ENCODE results near the gene TSTD2.

The TSTD2 gene

DNA sequence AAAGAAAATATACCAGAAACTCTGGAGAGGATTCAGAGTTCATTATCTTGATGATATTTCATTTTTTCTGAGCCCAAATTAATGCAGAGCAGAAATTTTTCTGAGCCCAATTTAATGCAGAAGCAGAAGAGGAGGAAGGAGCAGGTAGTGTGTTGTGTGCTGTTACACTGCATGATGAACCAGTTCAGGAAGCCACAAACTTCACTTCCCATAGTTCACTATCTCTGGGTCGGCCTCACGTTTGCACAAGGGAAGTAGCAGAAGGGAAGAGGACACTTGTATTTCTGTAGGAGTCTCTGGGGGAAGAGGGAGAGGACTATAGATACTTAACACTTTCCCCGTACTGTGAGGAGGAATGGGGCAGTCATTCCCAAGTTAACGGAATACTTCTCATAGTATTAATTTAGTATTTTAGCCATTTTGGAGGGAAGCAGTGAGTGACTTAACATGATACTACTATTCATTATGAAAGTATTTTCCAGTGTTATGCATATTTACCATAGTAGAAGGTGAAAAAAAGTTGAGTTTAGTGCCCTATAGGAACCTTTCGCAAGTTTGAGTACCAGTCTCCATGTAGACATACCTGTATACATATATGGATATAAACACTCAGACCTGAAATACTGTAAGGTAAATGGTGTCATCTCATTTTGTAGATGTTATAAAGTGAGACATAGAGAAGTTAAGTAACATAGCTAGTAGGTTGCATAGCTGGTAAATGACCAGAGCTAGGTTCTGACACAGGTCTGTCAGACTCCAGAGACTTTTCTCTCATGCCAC, 33.9 kb upstream of the TSTD2 start:
- H3K9me3 ChIP-seq (ENCODE audit: insufficient read depth, low read length): no peaks in the 10 kb centered on the region
- H3F3A ChIP-seq (ENCODE audit: insufficient read depth): 0 out of 2 replicates have a peak, but pooled peaks cover 3% of the 10 kb centered on the region
- no peak overlapping the region for H3K4me2 ChIP-seq (ENCODE audit: low read depth, low read length, poor library complexity, severe bottlenecking)
- no peaks in the 10 kb centered on the region for H3K9me2 ChIP-seq (replicated peaks; ENCODE audit: insufficient read depth, low read length)
- H3K36me3 ChIP-seq (ENCODE audit: low read length): peaks cover 80% of the 10 kb centered on the region
- H3K27me3 ChIP-seq (ENCODE audit: low read length): no peaks in the 10 kb centered on the region
- no peaks in the 10 kb centered on the region for H4K20me1 ChIP-seq (ENCODE audit: low read depth, low read length)
- TF ChIP-seq, protein P1, sequence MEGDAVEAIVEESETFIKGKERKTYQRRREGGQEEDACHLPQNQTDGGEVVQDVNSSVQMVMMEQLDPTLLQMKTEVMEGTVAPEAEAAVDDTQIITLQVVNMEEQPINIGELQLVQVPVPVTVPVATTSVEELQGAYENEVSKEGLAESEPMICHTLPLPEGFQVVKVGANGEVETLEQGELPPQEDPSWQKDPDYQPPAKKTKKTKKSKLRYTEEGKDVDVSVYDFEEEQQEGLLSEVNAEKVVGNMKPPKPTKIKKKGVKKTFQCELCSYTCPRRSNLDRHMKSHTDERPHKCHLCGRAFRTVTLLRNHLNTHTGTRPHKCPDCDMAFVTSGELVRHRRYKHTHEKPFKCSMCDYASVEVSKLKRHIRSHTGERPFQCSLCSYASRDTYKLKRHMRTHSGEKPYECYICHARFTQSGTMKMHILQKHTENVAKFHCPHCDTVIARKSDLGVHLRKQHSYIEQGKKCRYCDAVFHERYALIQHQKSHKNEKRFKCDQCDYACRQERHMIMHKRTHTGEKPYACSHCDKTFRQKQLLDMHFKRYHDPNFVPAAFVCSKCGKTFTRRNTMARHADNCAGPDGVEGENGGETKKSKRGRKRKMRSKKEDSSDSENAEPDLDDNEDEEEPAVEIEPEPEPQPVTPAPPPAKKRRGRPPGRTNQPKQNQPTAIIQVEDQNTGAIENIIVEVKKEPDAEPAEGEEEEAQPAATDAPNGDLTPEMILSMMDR (IDR thresholded peaks at IDR 0.05; ENCODE audit: insufficient read depth, low read length, poor library complexity, severe bottlenecking): no peak
- no peak for TF ChIP-seq EZH2phosphoT487 (conservative IDR thresholded peaks at IDR 0.05; ENCODE audit: low read length)
- no peak overlapping the region for H3K27ac ChIP-seq (ENCODE audit: low read depth, low read length)
- no peak overlapping the region for H2AFZ ChIP-seq (ENCODE audit: low read depth, low read length, severe bottlenecking)
- H3K79me2 ChIP-seq (ENCODE audit: insufficient read depth, low read length): no peaks in the 10 kb centered on the region
- H3K9ac ChIP-seq (ENCODE audit: low read length): no peak overlapping the region
- H3K4me3 ChIP-seq (ENCODE audit: insufficient read depth, low read length, poor library complexity, severe bottlenecking): no peak overlapping the region

DNA sequence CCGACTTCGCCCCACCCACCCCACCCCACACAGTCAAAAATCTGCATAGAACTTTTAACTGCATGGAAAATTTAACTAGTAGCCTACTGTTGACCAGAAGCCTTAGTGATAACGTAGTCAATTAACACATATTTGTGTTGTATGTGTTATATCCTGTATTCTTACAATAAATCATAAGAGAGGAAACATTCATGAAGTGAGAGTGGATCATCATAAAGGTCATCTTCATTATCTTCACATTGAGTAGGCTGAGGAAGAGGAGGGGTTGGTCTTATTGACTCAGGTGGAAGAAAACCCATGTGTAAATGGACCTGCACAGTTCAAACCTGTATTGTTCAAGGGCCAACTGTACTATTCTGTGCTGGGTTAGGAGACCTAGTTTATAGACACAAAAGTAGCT, 32.6 kb upstream of the TSTD2 start:
- no peaks in the 10 kb centered on the region for H3K9me2 ChIP-seq (replicated peaks; ENCODE audit: insufficient read depth, low read length)
- no peaks in the 10 kb centered on the region for H4K20me1 ChIP-seq (ENCODE audit: low read depth, low read length)
- no peak overlapping the region for H3K9ac ChIP-seq (ENCODE audit: low read length)
- peaks cover 80% of the 10 kb centered on the region for H3K36me3 ChIP-seq (ENCODE audit: low read length)
- TF ChIP-seq EZH2phosphoT487 (conservative IDR thresholded peaks at IDR 0.05; ENCODE audit: low read length): no peak
- TF ChIP-seq, protein P1 (IDR thresholded peaks at IDR 0.05; ENCODE audit: insufficient read depth, low read length, poor library complexity, severe bottlenecking): no peak
- H3K27ac ChIP-seq (ENCODE audit: low read depth, low read length): no peak overlapping the region
- no peaks in the 10 kb centered on the region for H3K9me3 ChIP-seq (ENCODE audit: insufficient read depth, low read length)
- no peak overlapping the region for H3K4me3 ChIP-seq (ENCODE audit: insufficient read depth, low read length, poor library complexity, severe bottlenecking)
- no peak overlapping the region for H3K4me2 ChIP-seq (ENCODE audit: low read depth, low read length, poor library complexity, severe bottlenecking)
- H3K27me3 ChIP-seq (ENCODE audit: low read length): no peaks in the 10 kb centered on the region
- H3K79me2 ChIP-seq (ENCODE audit: insufficient read depth, low read length): no peaks in the 10 kb centered on the region
- 0 out of 2 replicates have a peak, but pooled peaks cover 3% of the 10 kb centered on the region for H3F3A ChIP-seq (ENCODE audit: insufficient read depth)
- no peak overlapping the region for H2AFZ ChIP-seq (ENCODE audit: low read depth, low read length, severe bottlenecking)

DNA sequence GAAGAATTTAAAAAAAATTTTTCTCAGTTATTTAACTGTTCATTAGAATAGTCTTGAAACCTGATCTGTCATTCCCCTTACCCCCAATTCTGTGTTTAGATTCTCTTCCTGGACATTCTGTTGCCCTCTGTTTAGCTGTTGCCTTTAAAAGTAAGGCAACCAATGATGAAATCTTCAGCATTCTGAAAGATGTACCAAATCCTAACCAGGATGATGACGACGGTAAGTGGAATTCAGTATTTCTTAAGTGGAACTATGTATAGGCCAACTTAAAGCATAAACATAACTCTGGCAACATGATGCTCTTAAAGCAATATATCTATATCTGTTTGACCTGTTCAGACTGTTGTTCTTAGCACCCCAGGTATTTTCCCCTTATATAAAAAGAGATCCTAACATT, 27.7 kb upstream of the TSTD2 start:
- H3K4me2 ChIP-seq (ENCODE audit: low read depth, low read length, poor library complexity, severe bottlenecking): no peak overlapping the region
- H3K27ac ChIP-seq (ENCODE audit: low read depth, low read length): no peak overlapping the region
- H3K9me2 ChIP-seq (replicated peaks; ENCODE audit: insufficient read depth, low read length): no peaks in the 10 kb centered on the region
- no peaks in the 10 kb centered on the region for H3F3A ChIP-seq (ENCODE audit: insufficient read depth)
- TF ChIP-seq, protein P1 (IDR thresholded peaks at IDR 0.05; ENCODE audit: insufficient read depth, low read length, poor library complexity, severe bottlenecking): no peak
- no peak for TF ChIP-seq EZH2phosphoT487 (conservative IDR thresholded peaks at IDR 0.05; ENCODE audit: low read length)
- H3K36me3 ChIP-seq (ENCODE audit: low read length): peaks cover 67% of the 10 kb centered on the region
- H3K79me2 ChIP-seq (ENCODE audit: insufficient read depth, low read length): no peaks in the 10 kb centered on the region
- H3K9ac ChIP-seq (ENCODE audit: low read length): no peak overlapping the region
- H3K27me3 ChIP-seq (ENCODE audit: low read length): no peaks in the 10 kb centered on the region
- no peak overlapping the region for H2AFZ ChIP-seq (ENCODE audit: low read depth, low read length, severe bottlenecking)
- H3K9me3 ChIP-seq (ENCODE audit: insufficient read depth, low read length): no peaks in the 10 kb centered on the region
- no peaks in the 10 kb centered on the region for H4K20me1 ChIP-seq (ENCODE audit: low read depth, low read length)
- no peak overlapping the region for H3K4me3 ChIP-seq (ENCODE audit: insufficient read depth, low read length, poor library complexity, severe bottlenecking)

Measured in SU-DHL-6 (cell line).